ENCODE results near the gene CD72. TPM values are rescaled to one million over a fixed set of nuclear protein-coding genes. Genes with fewer than 3 reads are reported as not detected.

CD72 gene
- total RNA-seq, 2 experiments from 2014 or later: 67.6 to 91.4 TPM

GRCh38 chr9:35609001-35609819, 9.0 kb downstream of the CD72 start:
- Histone ChIP-seq H3K4me2 (ENCODE audit: low read length) (no peak overlapping the region), H3K9me2 (ENCODE audit: insufficient read depth, low read length) (no peaks in the 10 kb centered on the region), H3K36me3 (ENCODE audit: insufficient read depth, low read length) (peaks cover 59% of the 10 kb centered on the region), H3K9me3 (ENCODE audit: low read length) (no peaks in the 10 kb centered on the region), H3K79me2 (ENCODE audit: insufficient read depth, low read depth, low read length) (peaks cover 15% of the 10 kb centered on the region), H3K4me3 (ENCODE audit: low read depth, low read length, poor library complexity, severe bottlenecking) (no peak overlapping the region), H2AFZ (ENCODE audit: low read length) (no peak overlapping the region), H4K20me1 (ENCODE audit: insufficient read depth, low read length) (no peaks in the 10 kb centered on the region), H3K27ac (ENCODE audit: low read depth, low read length, poor library complexity, severe bottlenecking) (no peak overlapping the region), H3K4me1 (ENCODE audit: insufficient read depth, low read length, poor library complexity, severe bottlenecking) (peaks cover 24% of the 10 kb centered on the region)
- no peak for TF ChIP-seq EZH2phosphoT487 (IDR thresholded peaks at IDR 0.05; ENCODE audit: borderline replicate concordance, low read depth, low read length)
- no peak for TF ChIP-seq CTCF (conservative IDR thresholded peaks at IDR 0.05; ENCODE audit: low read length)
- intact Hi-C loops (cut with micrococcal nuclease; ENCODE audit: unreplicated experiment): loop anchor here (10.0 kb wide), 1 partner anchor 534 kb away; the partner anchor contains the start of genes FANCG and VCP
- DNase-seq (ENCODE audit: low spot score): no peak
- ChIA-PET POLR2A (no interaction called here), CTCF (ENCODE audit: unreplicated experiment) (no interaction called here)
- no TSS peak for BruUV-seq (replicated peaks)

- Histone ChIP-seq H3K9me2 (ENCODE audit: insufficient read depth, low read length) (no peaks in the 10 kb centered on the region), H3K4me1 (ENCODE audit: insufficient read depth, low read length, poor library complexity, severe bottlenecking) (peaks cover 30% of the 10 kb centered on the region), H3K79me2 (ENCODE audit: insufficient read depth, low read depth, low read length) (peaks cover 15% of the 10 kb centered on the region), H3K4me3 (ENCODE audit: low read depth, low read length, poor library complexity, severe bottlenecking) (no peak overlapping the region), H3K4me2 (ENCODE audit: low read length) (no peak overlapping the region), H4K20me1 (ENCODE audit: insufficient read depth, low read length) (no peaks in the 10 kb centered on the region), H2AFZ (ENCODE audit: low read length) (no peak overlapping the region), H3K27ac (ENCODE audit: low read depth, low read length, poor library complexity, severe bottlenecking) (no peak overlapping the region), H3K9me3 (ENCODE audit: low read length) (no peaks in the 10 kb centered on the region), H3K36me3 (ENCODE audit: insufficient read depth, low read length) (peaks cover 59% of the 10 kb centered on the region)
- CTCF ChIA-PET (ENCODE audit: unreplicated experiment): no interaction called here
- BruUV-seq (replicated peaks): no TSS peak
- no peak for DNase-seq (ENCODE audit: low spot score)
- no peak for TF ChIP-seq EZH2phosphoT487 (IDR thresholded peaks at IDR 0.05; ENCODE audit: borderline replicate concordance, low read depth, low read length)
- TF ChIP-seq CTCF (conservative IDR thresholded peaks at IDR 0.05; ENCODE audit: low read length): no peak
- intact Hi-C loops (cut with micrococcal nuclease; ENCODE audit: unreplicated experiment): loop anchor here (10.0 kb wide), 1 partner anchor 533 kb away; the partner anchor contains the start of genes FANCG and VCP
- POLR2A ChIA-PET: interaction anchor here (1.3 to 1.6 kb wide), 2 partner anchors 9 to 58 kb away, joined by 3 to 5 read pairs; no protein-coding TSS in a partner anchor
Measured at GRCh38 chr9:35608221-35608620, 10.0 kb downstream of the CD72 start.

GRCh38 chr9:35606726-35607125, 11.5 kb downstream of the CD72 start:
- Histone ChIP-seq H3K4me2 (ENCODE audit: low read length) (peak overlapping the region; percentile 95), H4K20me1 (ENCODE audit: insufficient read depth, low read length) (no peaks in the 10 kb centered on the region), H3K79me2 (ENCODE audit: insufficient read depth, low read depth, low read length) (peaks cover 15% of the 10 kb centered on the region), H2AFZ (ENCODE audit: low read length) (no peak overlapping the region), H3K9me2 (ENCODE audit: insufficient read depth, low read length) (no peaks in the 10 kb centered on the region), H3K9me3 (ENCODE audit: low read length) (no peaks in the 10 kb centered on the region), H3K36me3 (ENCODE audit: insufficient read depth, low read length) (peaks cover 48% of the 10 kb centered on the region), H3K4me3 (ENCODE audit: low read depth, low read length, poor library complexity, severe bottlenecking) (peak overlapping the region; percentile 77), H3K27ac (ENCODE audit: low read depth, low read length, poor library complexity, severe bottlenecking) (no peak overlapping the region), H3K4me1 (ENCODE audit: insufficient read depth, low read length, poor library complexity, severe bottlenecking) (peaks cover 30% of the 10 kb centered on the region)
- intact Hi-C loops (cut with micrococcal nuclease; ENCODE audit: unreplicated experiment): loop anchor here (10.0 kb wide), 1 partner anchor 532 kb away; the partner anchor contains the start of genes FANCG and VCP
- POLR2A ChIA-PET: no interaction called here
- BruUV-seq (replicated peaks): no TSS peak
- CTCF ChIA-PET (ENCODE audit: unreplicated experiment): no interaction called here
- TF ChIP-seq CTCF (conservative IDR thresholded peaks at IDR 0.05; ENCODE audit: low read length): no peak
- TF ChIP-seq EZH2phosphoT487 (IDR thresholded peaks at IDR 0.05; ENCODE audit: borderline replicate concordance, low read depth, low read length): no peak
- no peak for DNase-seq (ENCODE audit: low spot score)
